HCT116 (cell line): ENCODE results near the gene C13orf46. TPM values are rescaled to one million over a fixed set of nuclear protein-coding genes. Genes with fewer than 3 reads are reported as not detected.

Source experiments
- ATAC-seq: fragments of 200-7000 bp; cut with Tn5 transposase; 2 replicates; pipeline ENCODE4 v1.9.1; 2020; ENCODE audit warnings: mild to moderate bottlenecking, moderate library complexity
- BruUV-seq: library from RNA; stranded (reverse); fragments of 400-500 nt; replicated peaks from 2 replicates; lab custom pipeline; 2021; lab: Mats Ljungman, UMichigan
- CTCF ChIA-PET: fragments of 300-600 bp; sonication (Branson Sonifier 250); formaldehyde crosslinking; loops from one replicate; lab custom pipeline; 2021; ENCODE audit warnings: antibody characterized with exemption; lab: Charles Lee
- POLR2A ChIA-PET: fragments of 300-600, 350-600 bp; sonication (Branson Sonifier 250); formaldehyde crosslinking; loops from one replicate; lab custom pipeline; 2021; ENCODE audit warnings: antibody characterized with exemption; lab: Charles Lee
- RAD21 ChIA-PET, 2 experiments: fragments of 300-600 bp; sonication (Branson Sonifier 250); formaldehyde crosslinking; loops; one replicate each; lab custom pipeline; 2023; ENCODE audit warnings: low total read pairs in 2 of 2; ENCODE audit not compliant: uncharacterized antibody in 2 of 2, unreplicated experiment in 2 of 2, low non-redundant PET in 1 of 2; lab: Charles Lee
- DNase-seq: peaks from one replicate; pipeline ENCODE4 v3.0.0-alpha.2; 2010; ENCODE audit warnings: low read depth, low spot score
- H2AFZ ChIP-seq: fragments of 200-600 bp; shearing (Covaris generic), sonication (generic); 2 replicates; pipeline ENCODE4 v1.6.1; 2017; ENCODE audit warnings: low read depth, mixed run types, mixed read lengths, antibody characterized with exemption, low read length; ENCODE audit not compliant: poor library complexity, severe bottlenecking
- H3K27ac ChIP-seq: 2 replicates; pipeline ENCODE4 v1.5.1; 2012; ENCODE audit warnings: low read depth, low read length
- H3K27me3 ChIP-seq: fragments of 200-600 bp; sonication (generic); 2 replicates; pipeline ENCODE4 v1.6.1; 2016; ENCODE audit warnings: mixed run types, low read length, mixed read lengths; ENCODE audit not compliant: insufficient read depth
- H3K36me3 ChIP-seq, 2 experiments: fragments of 200-500 bp in 1 of 2; fragments of 200-600 bp in 1 of 2; sonication (Bioruptor generic) in 1 of 2; sonication (generic) in 1 of 2; 2 replicates each; pipeline versions ENCODE4 v1.5.1 to v1.6.1; 2014 to 2016; ENCODE audit warnings: low read length in 2 of 2, inconsistent platforms in 1 of 2, mixed read lengths in 1 of 2, mixed run types in 1 of 2; ENCODE audit not compliant: insufficient read depth in 2 of 2, control insufficient read depth in 1 of 2
- H3K4me1 ChIP-seq, 2 experiments: fragments of 200-600 bp in 1 of 2; sonication (generic) in 1 of 2; 2 replicates each; pipeline versions ENCODE4 v1.5.1 to v1.6.1; 2012 to 2017; ENCODE audit warnings: low read length in 2 of 2, inconsistent platforms in 1 of 2, mild to moderate bottlenecking in 1 of 2, mixed read lengths in 1 of 2, mixed run types in 1 of 2, moderate library complexity in 1 of 2; ENCODE audit not compliant: insufficient read depth in 2 of 2, control insufficient read depth in 1 of 2
- H3K4me2 ChIP-seq: fragments of 200-600 bp; sonication (generic); 2 replicates; pipeline ENCODE4 v1.6.1; 2017; ENCODE audit warnings: mixed run types, low read length, mixed read lengths
- H3K4me3 ChIP-seq, 2 experiments: fragments of 200-600 bp in 1 of 2; sonication (generic) in 1 of 2; replicated peaks in 1 of 2; 2 replicates each; pipeline ENCODE4 v1.5.1; 2011 to 2016; ENCODE audit warnings: low read length in 2 of 2, control low read depth in 1 of 2, low read depth in 1 of 2, mild to moderate bottlenecking in 1 of 2, mixed read lengths in 1 of 2, mixed run types in 1 of 2
- H3K79me2 ChIP-seq: fragments of 200-600 bp; sonication (generic); 2 replicates; pipeline ENCODE4 v1.6.1; 2017; ENCODE audit warnings: mild to moderate bottlenecking, mixed run types, low read length, moderate library complexity, mixed read lengths; ENCODE audit not compliant: insufficient read depth
- H3K9ac ChIP-seq: fragments of 200-600 bp; sonication (generic); 2 replicates; pipeline ENCODE4 v1.6.1; 2016; ENCODE audit warnings: low read length, mixed read lengths
- H3K9me2 ChIP-seq: fragments of 200-600 bp; sonication (generic), shearing (Covaris generic); 2 replicates; pipeline ENCODE4 v1.6.1; 2017; ENCODE audit warnings: mixed run types, mild to moderate bottlenecking, moderate library complexity; ENCODE audit not compliant: insufficient read depth
- H3K9me3 ChIP-seq, 2 experiments: fragments of 200-500 bp in 1 of 2; fragments of 200-600 bp in 1 of 2; sonication (Bioruptor generic) in 1 of 2; sonication (generic) in 1 of 2; 2 replicates each; pipeline ENCODE4 v1.6.1; 2014 to 2017; ENCODE audit warnings: low read length in 2 of 2, mixed read lengths in 2 of 2, inconsistent platforms in 1 of 2, low read depth in 1 of 2, mild to moderate bottlenecking in 1 of 2, mixed run types in 1 of 2, moderate library complexity in 1 of 2; ENCODE audit not compliant: control insufficient read depth in 1 of 2, insufficient read depth in 1 of 2
- H4K20me1 ChIP-seq: fragments of 200-600 bp; sonication (generic), shearing (Covaris generic); 2 replicates; pipeline ENCODE4 v1.6.1; 2017; ENCODE audit warnings: mixed run types, mild to moderate bottlenecking, moderate library complexity; ENCODE audit not compliant: insufficient read depth
- CBX3 ChIP-seq: IDR thresholded peaks from 2 replicates; pipeline ENCODE4 v1.6.1; 2012; ENCODE audit warnings: low read depth
- CEBPB ChIP-seq: IDR thresholded peaks from 2 replicates; pipeline ENCODE4 v1.6.1; 2012; ENCODE audit warnings: low read depth
- CTCF ChIP-seq, 3 experiments: fragments of 200-600 bp in 1 of 3; sonication (generic) in 1 of 3; IDR thresholded peaks in 2 of 3; conservative IDR thresholded peaks in 1 of 3; 2 replicates each; pipeline ENCODE4 v1.5.1; 2012 to 2017; ENCODE audit warnings: low read depth in 2 of 3, low read length in 2 of 3, antibody characterized with exemption in 1 of 3, borderline replicate concordance in 1 of 3, control low read depth in 1 of 3, mild to moderate bottlenecking in 1 of 3, mixed read lengths in 1 of 3, mixed run types in 1 of 3, moderate library complexity in 1 of 3; ENCODE audit not compliant: insufficient read depth in 1 of 3
- EZH2 ChIP-seq: fragments of 200-600 bp; sonication (generic); IDR thresholded peaks from 2 replicates; pipeline ENCODE4 v1.6.1; 2017; ENCODE audit warnings: antibody characterized with exemption, mixed run types
- EZH2phosphoT487 ChIP-seq: fragments of 200-600 bp; IDR thresholded peaks from 2 replicates; pipeline ENCODE4 v1.6.1; 2018; ENCODE audit warnings: antibody characterized with exemption, borderline replicate concordance
- FOSL1 ChIP-seq: IDR thresholded peaks from 2 replicates; pipeline ENCODE4 v1.6.1; 2012; ENCODE audit warnings: low read depth
- POLR2A ChIP-seq: IDR thresholded peaks from 2 replicates; pipeline ENCODE4 v1.7.0; 2011; ENCODE audit warnings: borderline replicate concordance; ENCODE audit not compliant: insufficient read depth, insufficient read length; ENCODE audit errors: extremely low read depth
- RAD21 ChIP-seq: IDR thresholded peaks from 2 replicates; pipeline ENCODE4 v1.6.1; 2012; ENCODE audit warnings: low read depth, mild to moderate bottlenecking
- SIN3A ChIP-seq: IDR thresholded peaks from 2 replicates; pipeline ENCODE4 v1.6.1; 2012; ENCODE audit warnings: low read depth
- SP1 ChIP-seq: IDR thresholded peaks from 2 replicates; pipeline ENCODE4 v1.6.1; 2012; ENCODE audit warnings: low read depth
- SRF ChIP-seq: IDR thresholded peaks from 2 replicates; pipeline ENCODE4 v1.6.1; 2012; ENCODE audit warnings: low read depth
- YY1 ChIP-seq: IDR thresholded peaks from 2 replicates; pipeline ENCODE4 v1.6.1; 2011; ENCODE audit warnings: low read length, low read depth, moderate library complexity, mild to moderate bottlenecking; ENCODE audit not compliant: insufficient replicate concordance; ENCODE audit errors: extremely low read depth
- intact Hi-C: fragments of 100-400 bp; cut with micrococcal nuclease; formaldehyde crosslinking; loops from 2 replicates; pipeline ENCODE4 v1.10.0; 2022
- total RNA-seq: library from RNA; stranded (reverse); gene quantifications from one replicate; pipeline ENCODE4 v1.2.1, GENCODE V29; 2021; ENCODE audit not compliant: unreplicated experiment
- TF ChIP-seq, protein P1 (sequence below): IDR thresholded peaks from 2 replicates; pipeline ENCODE4 v1.6.1; 2012
- TF ChIP-seq, protein P2 (sequence below): IDR thresholded peaks from 2 replicates; pipeline ENCODE4 v1.6.1; 2012
- TF ChIP-seq, protein P3 (sequence below): IDR thresholded peaks from 2 replicates; pipeline ENCODE4 v1.6.1; 2012; ENCODE audit warnings: low read depth

The C13orf46 gene
- total RNA-seq, 1 experiment from 2014 or later = 0.93 TPM

DNA sequence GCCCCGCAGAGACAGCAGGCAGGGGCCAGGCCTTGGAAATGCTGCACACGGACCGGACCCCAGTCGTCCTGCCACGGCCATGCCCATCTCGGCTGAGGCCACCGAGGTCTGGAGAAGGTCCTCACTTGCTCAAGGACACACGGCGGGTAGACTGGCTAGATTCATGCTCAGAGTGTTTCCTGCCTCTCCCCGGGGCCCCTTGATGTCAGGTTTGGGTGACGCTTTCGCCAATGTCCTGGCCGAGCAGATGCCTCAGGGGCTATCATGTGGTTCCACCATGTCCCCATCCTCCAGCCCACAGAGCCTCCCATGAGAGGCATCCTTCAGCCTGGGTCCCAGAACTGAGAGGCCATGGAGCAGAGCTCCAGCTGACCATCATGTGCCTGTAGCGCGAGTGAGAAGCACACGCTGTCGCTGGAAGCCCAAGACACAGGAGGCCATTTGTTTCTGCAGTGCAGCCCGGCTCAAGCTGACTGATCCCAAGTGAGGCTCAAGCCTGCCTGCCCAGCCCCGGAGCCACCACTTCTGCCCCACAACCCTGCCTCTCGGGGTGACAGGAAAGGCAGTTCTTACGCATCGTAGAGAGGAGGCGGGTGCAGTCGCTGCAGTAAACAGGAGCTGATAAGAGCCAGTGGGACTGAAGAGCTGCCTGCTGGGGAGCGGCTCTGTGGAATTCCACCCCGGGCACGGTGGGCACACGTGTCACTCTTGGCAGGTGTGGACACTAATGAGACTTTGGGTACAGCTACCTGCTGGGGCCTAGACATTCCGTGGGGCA is 56.1 kb downstream of the C13orf46 start (continued):
- TF ChIP-seq SIN3A (no peak), CTCF (IDR thresholded peaks at IDR 0.05 in 2 of 3, conservative IDR thresholded peaks at IDR 0.05 in 1 of 3; ENCODE audit: borderline replicate concordance in 1 of 3, insufficient read depth in 1 of 3, low read depth in 2 of 3, low read length in 2 of 3) (no peak), YY1 (no peak)

DNA sequence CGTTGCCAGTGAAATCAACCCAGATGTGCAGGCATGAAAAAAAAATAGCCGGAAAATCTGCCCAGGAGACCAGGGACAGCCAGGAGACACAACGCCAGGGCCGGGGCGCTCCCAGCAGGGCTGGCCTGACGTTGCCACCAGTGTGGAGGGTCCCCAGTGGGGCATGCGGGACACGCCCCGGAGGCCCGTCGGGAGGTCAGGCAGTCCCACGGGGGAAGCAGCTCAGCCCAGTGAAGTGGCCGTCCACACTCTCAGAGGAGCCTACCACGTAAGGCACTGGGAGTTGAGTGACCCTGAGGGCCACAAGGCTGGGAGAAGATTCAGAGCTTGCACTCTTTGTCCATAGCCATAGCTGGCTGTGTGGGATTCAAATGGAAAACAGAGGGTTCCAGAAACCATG is 56.8 kb downstream of the C13orf46 start:
- ChIA-PET RAD21 (no interaction called here), CTCF (no interaction called here), POLR2A (no interaction called here)
- no peaks in the 10 kb centered on the region for H3K79me2 ChIP-seq
- H3K9ac ChIP-seq = no peak overlapping the region
- no peak overlapping the region for H2AFZ ChIP-seq
- intact Hi-C loops = no loop called here
- peaks cover under 1 to 3% of the 10 kb centered on the region in 2 experiments; a peak in 1 of 4 replicates for H3K9me3 ChIP-seq
- no peaks in the 10 kb centered on the region for H3K36me3 ChIP-seq
- ATAC-seq (no peak), DNase-seq (no peak)
- no peak for TF ChIP-seq CEBPB
- TF ChIP-seq CBX3 = no peak
- no peak for TF ChIP-seq EZH2
- TF ChIP-seq CTCF (IDR thresholded peaks at IDR 0.05 in 2 of 3, conservative IDR thresholded peaks at IDR 0.05 in 1 of 3; ENCODE audit: borderline replicate concordance in 1 of 3, insufficient read depth in 1 of 3, low read depth in 2 of 3, low read length in 2 of 3) = no peak
- TF ChIP-seq POLR2A = no peak
- no peak for TF ChIP-seq YY1
- TF ChIP-seq SRF = no peak
- TF ChIP-seq FOSL1 = no peak
- no peak for TF ChIP-seq RAD21
- TF ChIP-seq, protein P1, sequence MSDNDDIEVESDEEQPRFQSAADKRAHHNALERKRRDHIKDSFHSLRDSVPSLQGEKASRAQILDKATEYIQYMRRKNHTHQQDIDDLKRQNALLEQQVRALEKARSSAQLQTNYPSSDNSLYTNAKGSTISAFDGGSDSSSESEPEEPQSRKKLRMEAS = no peak
- no peak for TF ChIP-seq SP1
- TF ChIP-seq, protein P2, sequence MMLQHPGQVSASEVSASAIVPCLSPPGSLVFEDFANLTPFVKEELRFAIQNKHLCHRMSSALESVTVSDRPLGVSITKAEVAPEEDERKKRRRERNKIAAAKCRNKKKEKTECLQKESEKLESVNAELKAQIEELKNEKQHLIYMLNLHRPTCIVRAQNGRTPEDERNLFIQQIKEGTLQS = no peak
- TF ChIP-seq EZH2phosphoT487 = no peak
- TF ChIP-seq, protein P3, sequence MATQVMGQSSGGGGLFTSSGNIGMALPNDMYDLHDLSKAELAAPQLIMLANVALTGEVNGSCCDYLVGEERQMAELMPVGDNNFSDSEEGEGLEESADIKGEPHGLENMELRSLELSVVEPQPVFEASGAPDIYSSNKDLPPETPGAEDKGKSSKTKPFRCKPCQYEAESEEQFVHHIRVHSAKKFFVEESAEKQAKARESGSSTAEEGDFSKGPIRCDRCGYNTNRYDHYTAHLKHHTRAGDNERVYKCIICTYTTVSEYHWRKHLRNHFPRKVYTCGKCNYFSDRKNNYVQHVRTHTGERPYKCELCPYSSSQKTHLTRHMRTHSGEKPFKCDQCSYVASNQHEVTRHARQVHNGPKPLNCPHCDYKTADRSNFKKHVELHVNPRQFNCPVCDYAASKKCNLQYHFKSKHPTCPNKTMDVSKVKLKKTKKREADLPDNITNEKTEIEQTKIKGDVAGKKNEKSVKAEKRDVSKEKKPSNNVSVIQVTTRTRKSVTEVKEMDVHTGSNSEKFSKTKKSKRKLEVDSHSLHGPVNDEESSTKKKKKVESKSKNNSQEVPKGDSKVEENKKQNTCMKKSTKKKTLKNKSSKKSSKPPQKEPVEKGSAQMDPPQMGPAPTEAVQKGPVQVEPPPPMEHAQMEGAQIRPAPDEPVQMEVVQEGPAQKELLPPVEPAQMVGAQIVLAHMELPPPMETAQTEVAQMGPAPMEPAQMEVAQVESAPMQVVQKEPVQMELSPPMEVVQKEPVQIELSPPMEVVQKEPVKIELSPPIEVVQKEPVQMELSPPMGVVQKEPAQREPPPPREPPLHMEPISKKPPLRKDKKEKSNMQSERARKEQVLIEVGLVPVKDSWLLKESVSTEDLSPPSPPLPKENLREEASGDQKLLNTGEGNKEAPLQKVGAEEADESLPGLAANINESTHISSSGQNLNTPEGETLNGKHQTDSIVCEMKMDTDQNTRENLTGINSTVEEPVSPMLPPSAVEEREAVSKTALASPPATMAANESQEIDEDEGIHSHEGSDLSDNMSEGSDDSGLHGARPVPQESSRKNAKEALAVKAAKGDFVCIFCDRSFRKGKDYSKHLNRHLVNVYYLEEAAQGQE = no peak
- H3K27ac ChIP-seq = no peak overlapping the region
- H3K27me3 ChIP-seq = no peaks in the 10 kb centered on the region
- peaks cover 12 to 27% of the 10 kb centered on the region in 2 experiments for H3K4me1 ChIP-seq
- no peaks in the 10 kb centered on the region for H4K20me1 ChIP-seq
- no peak overlapping the region for H3K4me3 ChIP-seq
- H3K4me2 ChIP-seq = no peak overlapping the region
- no peaks in the 10 kb centered on the region for H3K9me2 ChIP-seq
- no TSS peak for BruUV-seq
